H9 (cell line): ENCODE measurements around the gene CDH23. TPM values are rescaled to one million over a fixed set of nuclear protein-coding genes. Genes with fewer than 3 reads are reported as not detected.

Experiments
- DNase-seq: peaks from one replicate; pipeline ENCODE4 v3.0.0-alpha.2; 2017
- H2AFZ ChIP-seq: one replicate; pipeline ENCODE4 v1.6.1; 2013; ENCODE audit warnings: mild to moderate bottlenecking, low read length, control low read depth, moderate library complexity
- H2AK5ac ChIP-seq: 2 replicates; pipeline ENCODE4 v1.6.1; 2013; ENCODE audit warnings: low read length, control low read depth, mixed read lengths; ENCODE audit not compliant: insufficient read length
- H2BK120ac ChIP-seq: one replicate; pipeline ENCODE4 v1.6.1; 2013; ENCODE audit warnings: low read depth, mild to moderate bottlenecking, low read length, control low read depth, inconsistent platforms; ENCODE audit not compliant: poor library complexity, severe bottlenecking
- H2BK12ac ChIP-seq: 2 replicates; pipeline ENCODE4 v1.6.1; 2013; ENCODE audit warnings: low read length, control low read depth, mixed read lengths, low read depth; ENCODE audit not compliant: insufficient read length
- H2BK15ac ChIP-seq: 2 replicates; pipeline ENCODE4 v1.6.1; 2013; ENCODE audit warnings: low read depth, low read length, control low read depth
- H2BK20ac ChIP-seq: one replicate; pipeline ENCODE4 v1.6.1; 2013; ENCODE audit warnings: low read depth, mild to moderate bottlenecking, low read length, control low read depth, inconsistent platforms; ENCODE audit not compliant: poor library complexity, severe bottlenecking
- H2BK5ac ChIP-seq: 2 replicates; pipeline ENCODE4 v1.6.1; 2013; ENCODE audit warnings: low read length, control low read depth, mixed read lengths; ENCODE audit not compliant: insufficient read length
- H3K14ac ChIP-seq: 2 replicates; pipeline ENCODE4 v1.6.1; 2013; ENCODE audit warnings: low read length, control low read depth; ENCODE audit not compliant: insufficient read depth
- H3K18ac ChIP-seq: 2 replicates; pipeline ENCODE4 v1.6.1; 2013; ENCODE audit warnings: low read depth, mild to moderate bottlenecking, mixed read lengths, low read length, control low read depth; ENCODE audit not compliant: insufficient read length
- H3K23ac ChIP-seq: 2 replicates; pipeline ENCODE4 v1.6.1; 2013; ENCODE audit warnings: low read length, control low read depth, mixed read lengths, low read depth; ENCODE audit not compliant: insufficient read length
- H3K23me2 ChIP-seq: 2 replicates; pipeline ENCODE4 v1.6.1; 2013; ENCODE audit warnings: low read depth, mild to moderate bottlenecking, mixed read lengths, low read length, control low read depth; ENCODE audit not compliant: insufficient read length, poor library complexity, severe bottlenecking
- H3K27ac ChIP-seq: 2 replicates; pipeline ENCODE4 v1.5.1; 2013; ENCODE audit warnings: low read length, control low read depth, mixed read lengths, low read depth; ENCODE audit not compliant: insufficient read length
- H3K27me3 ChIP-seq: 2 replicates; pipeline ENCODE4 v1.6.1; 2013; ENCODE audit warnings: low read length, control low read depth, inconsistent platforms; ENCODE audit not compliant: insufficient read depth
- H3K4ac ChIP-seq: 2 replicates; pipeline ENCODE4 v1.6.1; 2013; ENCODE audit warnings: low read depth, mild to moderate bottlenecking, control low read depth, inconsistent platforms, low read length, moderate library complexity
- H3K4me1 ChIP-seq: 2 replicates; pipeline ENCODE4 v1.6.1; 2013; ENCODE audit warnings: low read length, control low read depth, inconsistent platforms; ENCODE audit not compliant: insufficient read depth
- H3K4me2 ChIP-seq: 2 replicates; pipeline ENCODE4 v1.6.1; 2013; ENCODE audit warnings: low read length, control low read depth, mixed read lengths; ENCODE audit not compliant: insufficient read length, insufficient read depth
- H3K56ac ChIP-seq: 2 replicates; pipeline ENCODE4 v1.6.1; 2013; ENCODE audit warnings: low read depth, mild to moderate bottlenecking, mixed read lengths, low read length, control low read depth; ENCODE audit not compliant: insufficient read length
- H3K79me1 ChIP-seq: 2 replicates; pipeline ENCODE4 v1.6.1; 2013; ENCODE audit warnings: low read depth, mild to moderate bottlenecking, moderate library complexity, low read length, control low read depth, inconsistent platforms; ENCODE audit not compliant: insufficient read depth, poor library complexity, severe bottlenecking
- H3K79me2 ChIP-seq: 2 replicates; pipeline ENCODE4 v1.6.1; 2013; ENCODE audit warnings: low read length, control low read depth, inconsistent platforms; ENCODE audit not compliant: insufficient read depth
- H3K9ac ChIP-seq: 2 replicates; pipeline ENCODE4 v1.6.1; 2013; ENCODE audit warnings: low read length, control low read depth, mixed read lengths; ENCODE audit not compliant: insufficient read length; ENCODE audit errors: extremely low read depth
- H3K9me3 ChIP-seq: one replicate; pipeline ENCODE4 v1.6.1; 2013; ENCODE audit warnings: low read depth, low read length, inconsistent platforms; ENCODE audit not compliant: control insufficient read depth
- H3T11ph ChIP-seq: one replicate; pipeline ENCODE4 v1.6.1; 2013; ENCODE audit warnings: mild to moderate bottlenecking, low read length, control low read depth, inconsistent platforms
- H4K20me1 ChIP-seq: one replicate; pipeline ENCODE4 v1.6.1; 2013; ENCODE audit not compliant: control insufficient read depth, insufficient read length, insufficient read depth
- H4K5ac ChIP-seq: 2 replicates; pipeline ENCODE4 v1.6.1; 2013; ENCODE audit warnings: low read depth, mild to moderate bottlenecking, mixed read lengths, low read length, control low read depth; ENCODE audit not compliant: insufficient read length
- H4K8ac ChIP-seq: replicated peaks from 2 replicates; pipeline ENCODE4 v1.6.1; 2013; ENCODE audit warnings: low read length, control low read depth, mixed read lengths, low read depth; ENCODE audit not compliant: insufficient read length
- H4K91ac ChIP-seq: 2 replicates; pipeline ENCODE4 v1.6.1; 2013; ENCODE audit warnings: low read depth, mild to moderate bottlenecking, moderate library complexity, mixed read lengths, low read length, control low read depth; ENCODE audit not compliant: insufficient read length
- H3K27ac Mint-ChIP-seq, 3 experiments: 2 replicates in 2 of 3; 3 replicates in 1 of 3; pipeline ENCODE4 v1.8.0; 2020 to 2021; ENCODE audit warnings: mixed read lengths in 3 of 3, mild to moderate bottlenecking in 1 of 3, moderate library complexity in 1 of 3
- H3K27me3 Mint-ChIP-seq: 2 replicates; pipeline ENCODE4 v1.8.0; 2021; ENCODE audit warnings: low read depth, mild to moderate bottlenecking, moderate library complexity, mixed read lengths
- H3K36me3 Mint-ChIP-seq, 3 experiments: 2 replicates in 2 of 3; 3 replicates in 1 of 3; pipeline ENCODE4 v1.8.0; 2020 to 2021; ENCODE audit warnings: low read depth in 3 of 3, mixed read lengths in 3 of 3; ENCODE audit not compliant: insufficient read depth in 1 of 3
- H3K4me1 Mint-ChIP-seq, 2 experiments: 2 replicates each; pipeline ENCODE4 v1.8.0; 2020; ENCODE audit warnings: mixed read lengths in 2 of 2
- H3K4me3 Mint-ChIP-seq, 2 experiments: 2 replicates in 1 of 2; 3 replicates in 1 of 2; pipeline ENCODE4 v1.8.0; 2020 to 2021; ENCODE audit warnings: mild to moderate bottlenecking in 2 of 2, mixed read lengths in 2 of 2, moderate library complexity in 1 of 2
- H3K9me3 Mint-ChIP-seq, 2 experiments: 2 replicates in 1 of 2; 3 replicates in 1 of 2; pipeline ENCODE4 v1.8.0; 2020; ENCODE audit warnings: mild to moderate bottlenecking in 2 of 2, mixed read lengths in 2 of 2, moderate library complexity in 1 of 2
- WGBS: extraction: QIAGEN DNeasy Blood & Tissue Kit; methylation state at CpG from one replicate; pipeline ENCODE4 v1.1.7; 2013; ENCODE audit warnings: missing lambda C conversion rate, low lambda C conversion rate, mixed read lengths; ENCODE audit not compliant: insufficient read length; ENCODE audit errors: extremely low coverage; 5-methylcytosine and 5-hydroxymethylcytosine counted together
- total RNA-seq: library from RNA; stranded (reverse); gene quantifications from 2 replicates; pipeline ENCODE4 v1.2.1, GENCODE V29; 2021
- TF ChIP-seq, protein P1 (sequence below): fragments of 200-600 bp; sonication (generic); conservative IDR thresholded peaks from 3 replicates; pipeline ENCODE4 v1.8.0; 2021; ENCODE audit warnings: antibody characterized with exemption, mild to moderate bottlenecking

CDH23 gene
- total RNA-seq, 1 experiment from 2014 or later = 2.1 TPM

DNA sequence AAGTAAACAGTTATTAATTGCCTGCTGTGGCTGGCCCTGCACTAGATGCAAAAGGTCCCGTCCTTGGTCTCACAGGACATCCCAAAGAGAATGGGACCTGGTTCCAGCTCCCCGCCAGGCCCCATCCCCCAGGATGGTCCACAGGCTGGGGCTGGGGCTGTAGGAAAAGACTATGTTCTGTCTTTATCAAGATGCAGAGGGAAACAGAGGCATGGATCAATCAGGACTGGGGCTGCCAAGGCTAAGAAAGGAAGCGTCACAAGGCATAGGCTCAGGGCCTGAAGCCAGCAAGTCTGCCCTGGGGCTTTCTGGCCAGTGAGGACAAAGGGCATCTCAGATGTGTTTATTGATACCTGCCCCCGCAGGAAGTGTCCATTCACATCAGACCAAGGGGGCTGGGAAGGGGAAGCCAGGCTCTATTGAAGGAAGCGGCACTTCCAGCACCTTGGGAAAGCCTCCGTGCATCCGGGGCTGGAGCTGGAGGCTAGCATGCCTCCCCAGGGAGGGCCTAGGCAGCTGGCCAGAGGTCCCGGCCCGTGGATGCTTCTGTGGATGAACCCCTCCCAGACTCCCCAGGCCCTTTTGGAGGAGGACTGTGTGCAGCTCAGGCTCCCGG is 370.8 kb downstream of the CDH23 start:
- Histone ChIP-seq H4K5ac (no peak overlapping the region), H3K4me2 (no peak overlapping the region), H2AFZ (no peak overlapping the region), H3K4me1 (no peaks in the 10 kb centered on the region; the same call in 1 of the 2 replicates), H2BK20ac (no peak overlapping the region), H3K56ac (no peak overlapping the region), H3K27ac (no peak overlapping the region), H2BK5ac (no peak overlapping the region), H2AK5ac (no peak overlapping the region), H4K20me1 (no peaks in the 10 kb centered on the region), H3K4ac (no peak overlapping the region), H4K8ac (no peak overlapping the region), H3K23ac (no peak overlapping the region), H3K18ac (no peak overlapping the region), H3K27me3 (peaks cover 2% of the 10 kb centered on the region; the same call in 1 of the 2 replicates), H3K14ac (0 out of 2 replicates have a peak overlapping the region, but pooled peaks have one; percentile 31), H3T11ph (no peak overlapping the region), H2BK12ac (no peak overlapping the region), H3K23me2 (no peaks in the 10 kb centered on the region), H2BK15ac (no peak overlapping the region), H4K91ac (no peak overlapping the region), H3K79me1 (no peaks in the 10 kb centered on the region), H3K9ac (no peak overlapping the region), H3K9me3 (no peaks in the 10 kb centered on the region), H2BK120ac (no peak overlapping the region), H3K79me2 (no peaks in the 10 kb centered on the region)
- DNase-seq = no peak
- H3K4me1 Mint-ChIP-seq = peaks cover 0 to 2% of the 10 kb centered on the region in 2 experiments; a peak in 3 of 4 replicates
- H3K4me3 Mint-ChIP-seq = no peak overlapping the region
- TF ChIP-seq, protein P1, sequence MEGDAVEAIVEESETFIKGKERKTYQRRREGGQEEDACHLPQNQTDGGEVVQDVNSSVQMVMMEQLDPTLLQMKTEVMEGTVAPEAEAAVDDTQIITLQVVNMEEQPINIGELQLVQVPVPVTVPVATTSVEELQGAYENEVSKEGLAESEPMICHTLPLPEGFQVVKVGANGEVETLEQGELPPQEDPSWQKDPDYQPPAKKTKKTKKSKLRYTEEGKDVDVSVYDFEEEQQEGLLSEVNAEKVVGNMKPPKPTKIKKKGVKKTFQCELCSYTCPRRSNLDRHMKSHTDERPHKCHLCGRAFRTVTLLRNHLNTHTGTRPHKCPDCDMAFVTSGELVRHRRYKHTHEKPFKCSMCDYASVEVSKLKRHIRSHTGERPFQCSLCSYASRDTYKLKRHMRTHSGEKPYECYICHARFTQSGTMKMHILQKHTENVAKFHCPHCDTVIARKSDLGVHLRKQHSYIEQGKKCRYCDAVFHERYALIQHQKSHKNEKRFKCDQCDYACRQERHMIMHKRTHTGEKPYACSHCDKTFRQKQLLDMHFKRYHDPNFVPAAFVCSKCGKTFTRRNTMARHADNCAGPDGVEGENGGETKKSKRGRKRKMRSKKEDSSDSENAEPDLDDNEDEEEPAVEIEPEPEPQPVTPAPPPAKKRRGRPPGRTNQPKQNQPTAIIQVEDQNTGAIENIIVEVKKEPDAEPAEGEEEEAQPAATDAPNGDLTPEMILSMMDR = no peak
- H3K9me3 Mint-ChIP-seq = no peaks in the 10 kb centered on the region; a peak in 1 of 5 replicates
- H3K36me3 Mint-ChIP-seq = no peaks in the 10 kb centered on the region
- H3K27me3 Mint-ChIP-seq = peaks cover 20% of the 10 kb centered on the region
- WGBS = no CpG with 5 or more reads among the region's 10 CpGs
- H3K27ac Mint-ChIP-seq = no peak overlapping the region
